Measurements from ENCODE around the gene ZNF771.

DNA sequence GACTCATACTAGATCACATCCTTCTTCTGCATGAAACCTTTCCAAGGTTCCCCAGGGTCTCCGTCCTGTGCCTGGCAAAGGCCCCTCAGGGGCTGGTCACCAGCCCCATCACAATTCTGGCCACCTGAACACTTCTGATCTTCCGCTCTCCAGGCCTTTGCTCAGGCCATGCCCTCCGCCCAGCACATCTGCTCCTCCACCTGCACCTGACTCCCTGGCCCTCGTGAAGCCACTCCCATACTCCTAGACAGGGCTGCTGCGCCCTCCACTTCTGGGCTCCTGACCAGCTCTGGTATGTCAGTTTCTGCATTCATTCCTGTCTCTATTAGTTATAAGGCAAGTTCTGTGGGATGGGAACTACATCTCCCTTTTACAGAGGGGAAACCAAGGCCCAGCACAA is 34.7 kb upstream of the ZNF771 start:
- TF ChIP-seq, protein P1, sequence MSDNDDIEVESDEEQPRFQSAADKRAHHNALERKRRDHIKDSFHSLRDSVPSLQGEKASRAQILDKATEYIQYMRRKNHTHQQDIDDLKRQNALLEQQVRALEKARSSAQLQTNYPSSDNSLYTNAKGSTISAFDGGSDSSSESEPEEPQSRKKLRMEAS (IDR thresholded peaks at IDR 0.05; ENCODE audit: low read depth), result no peak
- TF ChIP-seq, protein P2, sequence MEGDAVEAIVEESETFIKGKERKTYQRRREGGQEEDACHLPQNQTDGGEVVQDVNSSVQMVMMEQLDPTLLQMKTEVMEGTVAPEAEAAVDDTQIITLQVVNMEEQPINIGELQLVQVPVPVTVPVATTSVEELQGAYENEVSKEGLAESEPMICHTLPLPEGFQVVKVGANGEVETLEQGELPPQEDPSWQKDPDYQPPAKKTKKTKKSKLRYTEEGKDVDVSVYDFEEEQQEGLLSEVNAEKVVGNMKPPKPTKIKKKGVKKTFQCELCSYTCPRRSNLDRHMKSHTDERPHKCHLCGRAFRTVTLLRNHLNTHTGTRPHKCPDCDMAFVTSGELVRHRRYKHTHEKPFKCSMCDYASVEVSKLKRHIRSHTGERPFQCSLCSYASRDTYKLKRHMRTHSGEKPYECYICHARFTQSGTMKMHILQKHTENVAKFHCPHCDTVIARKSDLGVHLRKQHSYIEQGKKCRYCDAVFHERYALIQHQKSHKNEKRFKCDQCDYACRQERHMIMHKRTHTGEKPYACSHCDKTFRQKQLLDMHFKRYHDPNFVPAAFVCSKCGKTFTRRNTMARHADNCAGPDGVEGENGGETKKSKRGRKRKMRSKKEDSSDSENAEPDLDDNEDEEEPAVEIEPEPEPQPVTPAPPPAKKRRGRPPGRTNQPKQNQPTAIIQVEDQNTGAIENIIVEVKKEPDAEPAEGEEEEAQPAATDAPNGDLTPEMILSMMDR (IDR thresholded peaks at IDR 0.05), result no peak
- TF ChIP-seq GABPA (IDR thresholded peaks at IDR 0.05; ENCODE audit: low read depth) (no peak), RAD21 (IDR thresholded peaks at IDR 0.05; ENCODE audit: low read length) (no peak), EZH2phosphoT487 (IDR thresholded peaks at IDR 0.05; ENCODE audit: borderline replicate concordance, low read depth) (no peak), SIN3A (IDR thresholded peaks at IDR 0.05; ENCODE audit: borderline replicate concordance, low read depth, low read length) (no peak), YY1 (IDR thresholded peaks at IDR 0.05; ENCODE audit: low read depth) (no peak), CHD2 (IDR thresholded peaks at IDR 0.05; ENCODE audit: low read length, partially characterized antibody) (no peak)
- TF ChIP-seq, protein P3, sequence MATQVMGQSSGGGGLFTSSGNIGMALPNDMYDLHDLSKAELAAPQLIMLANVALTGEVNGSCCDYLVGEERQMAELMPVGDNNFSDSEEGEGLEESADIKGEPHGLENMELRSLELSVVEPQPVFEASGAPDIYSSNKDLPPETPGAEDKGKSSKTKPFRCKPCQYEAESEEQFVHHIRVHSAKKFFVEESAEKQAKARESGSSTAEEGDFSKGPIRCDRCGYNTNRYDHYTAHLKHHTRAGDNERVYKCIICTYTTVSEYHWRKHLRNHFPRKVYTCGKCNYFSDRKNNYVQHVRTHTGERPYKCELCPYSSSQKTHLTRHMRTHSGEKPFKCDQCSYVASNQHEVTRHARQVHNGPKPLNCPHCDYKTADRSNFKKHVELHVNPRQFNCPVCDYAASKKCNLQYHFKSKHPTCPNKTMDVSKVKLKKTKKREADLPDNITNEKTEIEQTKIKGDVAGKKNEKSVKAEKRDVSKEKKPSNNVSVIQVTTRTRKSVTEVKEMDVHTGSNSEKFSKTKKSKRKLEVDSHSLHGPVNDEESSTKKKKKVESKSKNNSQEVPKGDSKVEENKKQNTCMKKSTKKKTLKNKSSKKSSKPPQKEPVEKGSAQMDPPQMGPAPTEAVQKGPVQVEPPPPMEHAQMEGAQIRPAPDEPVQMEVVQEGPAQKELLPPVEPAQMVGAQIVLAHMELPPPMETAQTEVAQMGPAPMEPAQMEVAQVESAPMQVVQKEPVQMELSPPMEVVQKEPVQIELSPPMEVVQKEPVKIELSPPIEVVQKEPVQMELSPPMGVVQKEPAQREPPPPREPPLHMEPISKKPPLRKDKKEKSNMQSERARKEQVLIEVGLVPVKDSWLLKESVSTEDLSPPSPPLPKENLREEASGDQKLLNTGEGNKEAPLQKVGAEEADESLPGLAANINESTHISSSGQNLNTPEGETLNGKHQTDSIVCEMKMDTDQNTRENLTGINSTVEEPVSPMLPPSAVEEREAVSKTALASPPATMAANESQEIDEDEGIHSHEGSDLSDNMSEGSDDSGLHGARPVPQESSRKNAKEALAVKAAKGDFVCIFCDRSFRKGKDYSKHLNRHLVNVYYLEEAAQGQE (IDR thresholded peaks at IDR 0.05; ENCODE audit: low read depth, low read length), result no peak
